HepG2 (cell line): ENCODE results near the gene LMTK2. TPM values are rescaled to one million over a fixed set of nuclear protein-coding genes. Genes with fewer than 3 reads are reported as not detected.
A peak's percentile ranks its signal among the peaks of the same experiment; 100 is the strongest.

Experiments
- ATAC-seq: fragments of 200-7000 bp; cut with Tn5 transposase; 3 replicates; pipeline ENCODE4 v1.9.1; 2020; ENCODE audit warnings: mild to moderate bottlenecking, moderate library complexity
- BruUV-seq: library from RNA; stranded (reverse); fragments of 400-500 nt; replicated peaks from 2 replicates; lab custom pipeline; 2021; lab: Mats Ljungman, UMichigan
- CTCF ChIA-PET: fragments of 300-600 bp; formaldehyde crosslinking; extraction: SDS; loops from one replicate; lab custom pipeline; 2021; ENCODE audit warnings: low total read pairs, inconsistent platforms, low intra/inter-chr PET ratio; lab: Yijun Ruan, JAX
- POLR2A ChIA-PET: fragments of 350-600 bp; sonication (Branson Sonifier 250); formaldehyde crosslinking; loops from one replicate; lab custom pipeline; 2020; ENCODE audit warnings: antibody characterized with exemption, inconsistent platforms; lab: Yijun Ruan, JAX
- DNase-seq: peaks from one replicate; pipeline ENCODE4 v3.0.0-alpha.2; 2015; ENCODE audit warnings: low spot score
- FAIRE-seq: peaks from 3 replicates; lab custom pipeline; 2011; peaks lifted over from hg19 to GRCh38; lab: Jason Lieb, UNC
- H2AFZ ChIP-seq: one replicate; pipeline ENCODE4 v1.6.1; 2011; ENCODE audit warnings: low read length, inconsistent platforms
- H3K27ac ChIP-seq: fragments of 300-600 bp; 3 replicates; pipeline ENCODE4 v1.8.0; 2011; ENCODE audit warnings: mixed run types, mild to moderate bottlenecking, mixed read lengths, low read length, inconsistent platforms; ENCODE audit not compliant: insufficient read depth; ENCODE audit errors: extremely low read length
- H3K27me3 ChIP-seq, 2 experiments: fragments of 200-600 bp in 1 of 2; 2 replicates in 1 of 2; 3 replicates in 1 of 2; pipeline versions ENCODE4 v1.6.0 to v1.8.0; 2011; ENCODE audit warnings: low read length in 2 of 2, mild to moderate bottlenecking in 2 of 2, moderate library complexity in 2 of 2, inconsistent platforms in 1 of 2; ENCODE audit not compliant: insufficient read depth in 2 of 2, control insufficient read depth in 1 of 2
- H3K36me3 ChIP-seq, 2 experiments: fragments of 200-600 bp in 1 of 2; replicated peaks in 1 of 2; 2 replicates in 1 of 2; 3 replicates in 1 of 2; pipeline versions ENCODE4 v1.5.1 to v1.8.0; 2011; ENCODE audit warnings: low read length in 2 of 2, inconsistent platforms in 1 of 2; ENCODE audit not compliant: insufficient read depth in 2 of 2, control insufficient read depth in 1 of 2
- H3K4me1 ChIP-seq: 2 replicates; pipeline ENCODE4 v1.5.1; 2012; ENCODE audit warnings: low read length, inconsistent platforms; ENCODE audit not compliant: insufficient read depth
- H3K4me2 ChIP-seq: 2 replicates; pipeline ENCODE4 v1.6.0; 2011; ENCODE audit warnings: low read depth, low read length, inconsistent platforms
- H3K4me3 ChIP-seq, 3 experiments: fragments of 200-600 bp in 1 of 3; sonication (generic), shearing (Covaris generic) in 1 of 3; replicated peaks in 1 of 3; 2 replicates each; pipeline ENCODE4 v1.5.1; 2011 to 2016; ENCODE audit warnings: low read length in 3 of 3, inconsistent platforms in 2 of 3, low read depth in 2 of 3, mild to moderate bottlenecking in 2 of 3, control low read depth in 1 of 3, mixed read lengths in 1 of 3; ENCODE audit not compliant: insufficient read depth in 1 of 3
- H3K79me2 ChIP-seq: one replicate; pipeline ENCODE4 v1.6.1; 2011; ENCODE audit warnings: low read length, inconsistent platforms; ENCODE audit not compliant: insufficient read depth
- H3K9ac ChIP-seq: 2 replicates; pipeline ENCODE4 v1.6.0; 2011; ENCODE audit warnings: mild to moderate bottlenecking, low read depth, low read length, inconsistent platforms; ENCODE audit not compliant: insufficient read depth
- H3K9me3 ChIP-seq: 2 replicates; pipeline ENCODE4 v1.5.1; 2012; ENCODE audit warnings: mild to moderate bottlenecking, low read length
- H4K20me1 ChIP-seq: 2 replicates; pipeline ENCODE4 v1.6.0; 2011; ENCODE audit warnings: inconsistent platforms, mild to moderate bottlenecking, low read length, moderate library complexity; ENCODE audit not compliant: insufficient read depth
- AKAP8 ChIP-seq: sonication (generic); formaldehyde crosslinking; IDR thresholded peaks from 2 replicates; pipeline ENCODE4 v1.5.1; 2020; ENCODE audit warnings: mild to moderate bottlenecking, missing genetic modification reagents
- ATF7-NPFF ChIP-seq: sonication (generic); formaldehyde crosslinking; IDR thresholded peaks from 2 replicates; pipeline ENCODE4 v1.8.1; 2023; ENCODE audit warnings: mild to moderate bottlenecking, low read depth, missing genetic modification reagents, moderate library complexity
- BATF2 ChIP-seq: sonication (generic); formaldehyde crosslinking; IDR thresholded peaks from 2 replicates; pipeline ENCODE4 v1.8.0; 2022; ENCODE audit warnings: mild to moderate bottlenecking, missing genetic modification reagents, moderate library complexity
- HNRNPH1 ChIP-seq: fragments of 200-400 bp; formaldehyde crosslinking; optimal IDR thresholded peaks from 2 replicates; pipeline ENCODE3; 2017; ENCODE audit warnings: mild to moderate bottlenecking, low read depth, low read length
- HNRNPUL1 ChIP-seq: fragments of 200-400 bp; formaldehyde crosslinking; IDR thresholded peaks from 2 replicates; pipeline ENCODE4 v1.6.1; 2017; ENCODE audit warnings: low read depth, mild to moderate bottlenecking, low read length, moderate library complexity
- KLF16 ChIP-seq, 2 experiments: sonication (generic) in 1 of 2; formaldehyde crosslinking in 1 of 2; IDR thresholded peaks; 2 replicates each; pipeline versions ENCODE4 v1.6.1 to v1.8.0; 2016 to 2023; ENCODE audit warnings: missing genetic modification reagents in 2 of 2, missing compliant biosample characterization in 1 of 2
- NFIC ChIP-seq: IDR thresholded peaks from 2 replicates; pipeline ENCODE4 v1.6.1; 2012; ENCODE audit warnings: mild to moderate bottlenecking, low read length, inconsistent platforms
- PBX2 ChIP-seq: IDR thresholded peaks from 2 replicates; pipeline ENCODE4 v1.6.1; 2016; ENCODE audit warnings: control low read depth
- PRMT3 ChIP-seq: sonication (generic); formaldehyde crosslinking; IDR thresholded peaks from 2 replicates; pipeline ENCODE4 v1.8.1; 2022; ENCODE audit warnings: low read depth, mild to moderate bottlenecking, moderate library complexity, missing genetic modification reagents, borderline replicate concordance
- SAFB2 ChIP-seq: sonication (generic); formaldehyde crosslinking; IDR thresholded peaks from 2 replicates; pipeline ENCODE4 v1.5.1; 2020; ENCODE audit warnings: missing genetic modification reagents, low read depth, mild to moderate bottlenecking, borderline replicate concordance
- SSRP1 ChIP-seq: IDR thresholded peaks from 2 replicates; pipeline ENCODE4 v1.6.1; 2016; ENCODE audit warnings: control low read depth
- ZBTB38 ChIP-seq: sonication (generic); formaldehyde crosslinking; IDR thresholded peaks from 2 replicates; pipeline ENCODE4 v1.5.1; 2020; ENCODE audit warnings: mild to moderate bottlenecking, missing genetic modification reagents
- ZNF12 ChIP-seq: sonication (generic); formaldehyde crosslinking; IDR thresholded peaks from 2 replicates; pipeline ENCODE4 v1.5.0; 2020; ENCODE audit warnings: missing genetic modification reagents
- ZNF20 ChIP-seq: sonication (generic); formaldehyde crosslinking; IDR thresholded peaks from 2 replicates; pipeline ENCODE4 v1.4.0; 2020; ENCODE audit warnings: mild to moderate bottlenecking, moderate library complexity, missing genetic modification reagents
- ZNF414 ChIP-seq: sonication (generic); formaldehyde crosslinking; IDR thresholded peaks from 2 replicates; pipeline ENCODE4 v1.5.0; 2020; ENCODE audit warnings: missing genetic modification reagents
- ZNF616 ChIP-seq: sonication (generic); formaldehyde crosslinking; IDR thresholded peaks from 2 replicates; pipeline ENCODE4 v1.5.0; 2020; ENCODE audit warnings: low read depth, mild to moderate bottlenecking, missing genetic modification reagents
- ZNF792 ChIP-seq: IDR thresholded peaks from 2 replicates; pipeline ENCODE4 v1.6.1; 2016
- WGBS: methylation state at CpG from one replicate; pipeline ENCODE4 v1.1.6; 2017; ENCODE audit warnings: low lambda C conversion rate; 5-methylcytosine and 5-hydroxymethylcytosine counted together
- in situ Hi-C: cut with HindIII; loops from 2 replicates; pipeline ENCODE4 v1.10.0; 2017; ENCODE audit warnings: low pct_unique_long_range_greater_than_20kb; ENCODE audit not compliant: extremely low pct_ligation_motif_present
- intact Hi-C: fragments of 100-400 bp; cut with micrococcal nuclease; formaldehyde crosslinking; loops from one replicate; pipeline ENCODE4 v1.10.0; 2022; ENCODE audit not compliant: unreplicated experiment
- polyA plus RNA-seq, 8 experiments: library from polyadenylated mRNA; depleted of rRNA in 3 of 8; stranded (reverse) in 7 of 8; unstranded in 1 of 8; fragments of >200 nt; fragmentation: Illumina TruSeq in 4 of 8; extraction: Trizol in 4 of 8; gene quantifications; 2 replicates each; pipeline versions ENCODE4 v1.2.1 to v1.2.3, GENCODE V29; 2011 to 2016; ENCODE audit warnings: low read depth in 4 of 8, missing spikeins in 1 of 8, mixed read lengths in 1 of 8; ENCODE audit not compliant: insufficient read depth in 1 of 8
- total RNA-seq, 5 experiments: library from RNA; depleted of rRNA; stranded (reverse); fragments of >200 nt; fragmentation: Illumina TruSeq; extraction: Trizol; gene quantifications; 2 replicates each; pipeline ENCODE4 v1.2.3, GENCODE V29; 2016; ENCODE audit warnings: low read depth in 1 of 5

Gene LMTK2
- total and polyA plus RNA-seq, 2 of the 13 experiments (the other 11 are each of a cell fraction or from before 2014, with no cell fraction given) = 9.5 to 11.7 TPM

- Histone ChIP-seq H3K79me2 (peaks cover 89% of the 10 kb centered on the region), H3K9me3 (no peaks in the 10 kb centered on the region), H3K36me3 (peaks cover 0 to 8% of the 10 kb centered on the region in 2 experiments; a peak in 4 of 5 replicates), H3K4me3 (peak overlapping the region; percentile 18 to 50 (median 43); a peak in 3 of 6 replicates), H4K20me1 (no peaks in the 10 kb centered on the region; the same call in 1 of the 2 replicates), H2AFZ (no peak overlapping the region), H3K4me1 (peaks cover 95% of the 10 kb centered on the region), H3K27ac (peak overlapping the region; percentile 91), H3K4me2 (peak overlapping the region; percentile 86), H3K9ac (peak overlapping the region; percentile 66), H3K27me3 (no peaks in the 10 kb centered on the region)
- ChIA-PET CTCF (no interaction called here), POLR2A (interaction anchor here (1.1 to 6.5 kb wide), 6 partner anchors 7 to 288 kb away, joined by 3 to 54 read pairs (median 9); no protein-coding TSS in a partner anchor)
- DNase-seq (no peak), ATAC-seq (no peak), FAIRE-seq (no peak)
- in situ Hi-C loops (no loop called here), intact Hi-C loops (loop anchor here (1.0 kb wide), 2 partner anchors 21 to 25 kb away; partner anchors contain the start of gene LMTK2)
- no TSS peak for BruUV-seq
- TF ChIP-seq ZNF12 = no peak
- no peak for TF ChIP-seq ZBTB38 (CRISPR knock-in tag)
- no peak for TF ChIP-seq HNRNPUL1
- TF ChIP-seq ZNF792 (CRISPR knock-in tag) = peak; percentile 62; the same call in 1 of the 2 replicates
- no peak for TF ChIP-seq SAFB2 (CRISPR knock-in tag)
- no peak for TF ChIP-seq SSRP1 (CRISPR knock-in tag)
- TF ChIP-seq PRMT3 = no peak
- no peak for TF ChIP-seq HNRNPH1
- WGBS = 46% methylated on average over 4 of the region's 4 CpGs
These were observed 24.3 kb downstream of the LMTK2 start for GRCh38 chr7:98130959-98131358.

GRCh38 chr7:98133181-98133580 lies 26.5 kb downstream of the LMTK2 start:
- Histone ChIP-seq H4K20me1 (no peaks in the 10 kb centered on the region), H2AFZ (no peak overlapping the region), H3K36me3 (peaks cover 3 to 11% of the 10 kb centered on the region in 2 experiments), H3K4me2 (peak overlapping the region; percentile 86), H3K9ac (peak overlapping the region; percentile 74), H3K9me3 (no peaks in the 10 kb centered on the region), H3K27ac (peak overlapping the region; percentile 91), H3K79me2 (peaks cover 82% of the 10 kb centered on the region), H3K4me3 (peak overlapping the region in 2 of 3 experiments; percentile 53 to 65; a peak in 3 of 6 replicates), H3K4me1 (peaks cover 90% of the 10 kb centered on the region), H3K27me3 (no peaks in the 10 kb centered on the region)
- DNase-seq = no peak
- in situ Hi-C loops = no loop called here
- BruUV-seq = no TSS peak
- POLR2A ChIA-PET = interaction anchor here (2.4 to 6.5 kb wide), 4 partner anchors 15 to 27 kb away, joined by 10 to 54 read pairs (median 26); partner anchors contain the start of gene LMTK2
- 41% methylated on average over 4 of the region's 4 CpGs for WGBS
- ATAC-seq = no peak
- no peak for FAIRE-seq
- CTCF ChIA-PET = no interaction called here
- intact Hi-C loops = no loop called here
- TF ChIP-seq NFIC (0 out of 2 replicates have a peak, but pooled peaks have one; percentile 16), ZNF414 (CRISPR knock-in tag) (0 out of 2 replicates have a peak, but pooled peaks have one; percentile 54), KLF16 (CRISPR knock-in tag; IDR thresholded peaks at IDR 0.05) (no peak), BATF2 (no peak), ZBTB38 (CRISPR knock-in tag) (0 out of 2 replicates have a peak, but pooled peaks have one; percentile 60), AKAP8 (CRISPR knock-in tag) (no peak), ATF7-NPFF (no peak), ZNF20 (no peak), ZNF616 (CRISPR knock-in tag) (no peak), PBX2 (no peak)
